HCT116 (cell line): ENCODE results near the gene CNTNAP2. TPM values are rescaled to one million over a fixed set of nuclear protein-coding genes. Genes with fewer than 3 reads are reported as not detected.

Experiments used
- ATAC-seq: fragments of 200-7000 bp; cut with Tn5 transposase; 2 replicates; pipeline ENCODE4 v1.9.1; 2020; ENCODE audit warnings: mild to moderate bottlenecking, moderate library complexity
- BruUV-seq: library from RNA; stranded (reverse); fragments of 400-500 nt; replicated peaks from 2 replicates; lab custom pipeline; 2021; lab: Mats Ljungman, UMichigan
- CTCF ChIA-PET: fragments of 300-600 bp; sonication (Branson Sonifier 250); formaldehyde crosslinking; loops from one replicate; lab custom pipeline; 2021; ENCODE audit warnings: antibody characterized with exemption; lab: Charles Lee
- POLR2A ChIA-PET: fragments of 300-600, 350-600 bp; sonication (Branson Sonifier 250); formaldehyde crosslinking; loops from one replicate; lab custom pipeline; 2021; ENCODE audit warnings: antibody characterized with exemption; lab: Charles Lee
- RAD21 ChIA-PET, 2 experiments: fragments of 300-600 bp; sonication (Branson Sonifier 250); formaldehyde crosslinking; loops; one replicate each; lab custom pipeline; 2023; ENCODE audit warnings: low total read pairs in 2 of 2; ENCODE audit not compliant: uncharacterized antibody in 2 of 2, unreplicated experiment in 2 of 2, low non-redundant PET in 1 of 2; lab: Charles Lee
- DNase-seq: peaks from one replicate; pipeline ENCODE4 v3.0.0-alpha.2; 2010; ENCODE audit warnings: low read depth, low spot score
- H2AFZ ChIP-seq: fragments of 200-600 bp; shearing (Covaris generic), sonication (generic); 2 replicates; pipeline ENCODE4 v1.6.1; 2017; ENCODE audit warnings: low read depth, mixed run types, mixed read lengths, antibody characterized with exemption, low read length; ENCODE audit not compliant: poor library complexity, severe bottlenecking
- H3K27ac ChIP-seq: 2 replicates; pipeline ENCODE4 v1.5.1; 2012; ENCODE audit warnings: low read depth, low read length
- H3K27me3 ChIP-seq: fragments of 200-600 bp; sonication (generic); 2 replicates; pipeline ENCODE4 v1.6.1; 2016; ENCODE audit warnings: mixed run types, low read length, mixed read lengths; ENCODE audit not compliant: insufficient read depth
- H3K36me3 ChIP-seq, 2 experiments: fragments of 200-500 bp in 1 of 2; fragments of 200-600 bp in 1 of 2; sonication (Bioruptor generic) in 1 of 2; sonication (generic) in 1 of 2; 2 replicates each; pipeline versions ENCODE4 v1.5.1 to v1.6.1; 2014 to 2016; ENCODE audit warnings: low read length in 2 of 2, inconsistent platforms in 1 of 2, mixed read lengths in 1 of 2, mixed run types in 1 of 2; ENCODE audit not compliant: insufficient read depth in 2 of 2, control insufficient read depth in 1 of 2
- H3K4me1 ChIP-seq, 2 experiments: fragments of 200-600 bp in 1 of 2; sonication (generic) in 1 of 2; 2 replicates each; pipeline versions ENCODE4 v1.5.1 to v1.6.1; 2012 to 2017; ENCODE audit warnings: low read length in 2 of 2, inconsistent platforms in 1 of 2, mild to moderate bottlenecking in 1 of 2, mixed read lengths in 1 of 2, mixed run types in 1 of 2, moderate library complexity in 1 of 2; ENCODE audit not compliant: insufficient read depth in 2 of 2, control insufficient read depth in 1 of 2
- H3K4me2 ChIP-seq: fragments of 200-600 bp; sonication (generic); 2 replicates; pipeline ENCODE4 v1.6.1; 2017; ENCODE audit warnings: mixed run types, low read length, mixed read lengths
- H3K4me3 ChIP-seq, 2 experiments: fragments of 200-600 bp in 1 of 2; sonication (generic) in 1 of 2; replicated peaks in 1 of 2; 2 replicates each; pipeline ENCODE4 v1.5.1; 2011 to 2016; ENCODE audit warnings: low read length in 2 of 2, control low read depth in 1 of 2, low read depth in 1 of 2, mild to moderate bottlenecking in 1 of 2, mixed read lengths in 1 of 2, mixed run types in 1 of 2
- H3K79me2 ChIP-seq: fragments of 200-600 bp; sonication (generic); 2 replicates; pipeline ENCODE4 v1.6.1; 2017; ENCODE audit warnings: mild to moderate bottlenecking, mixed run types, low read length, moderate library complexity, mixed read lengths; ENCODE audit not compliant: insufficient read depth
- H3K9ac ChIP-seq: fragments of 200-600 bp; sonication (generic); 2 replicates; pipeline ENCODE4 v1.6.1; 2016; ENCODE audit warnings: low read length, mixed read lengths
- H3K9me2 ChIP-seq: fragments of 200-600 bp; sonication (generic), shearing (Covaris generic); 2 replicates; pipeline ENCODE4 v1.6.1; 2017; ENCODE audit warnings: mixed run types, mild to moderate bottlenecking, moderate library complexity; ENCODE audit not compliant: insufficient read depth
- H3K9me3 ChIP-seq, 2 experiments: fragments of 200-500 bp in 1 of 2; fragments of 200-600 bp in 1 of 2; sonication (Bioruptor generic) in 1 of 2; sonication (generic) in 1 of 2; 2 replicates each; pipeline ENCODE4 v1.6.1; 2014 to 2017; ENCODE audit warnings: low read length in 2 of 2, mixed read lengths in 2 of 2, inconsistent platforms in 1 of 2, low read depth in 1 of 2, mild to moderate bottlenecking in 1 of 2, mixed run types in 1 of 2, moderate library complexity in 1 of 2; ENCODE audit not compliant: control insufficient read depth in 1 of 2, insufficient read depth in 1 of 2
- H4K20me1 ChIP-seq: fragments of 200-600 bp; sonication (generic), shearing (Covaris generic); 2 replicates; pipeline ENCODE4 v1.6.1; 2017; ENCODE audit warnings: mixed run types, mild to moderate bottlenecking, moderate library complexity; ENCODE audit not compliant: insufficient read depth
- ATF3 ChIP-seq: IDR thresholded peaks from 2 replicates; pipeline ENCODE4 v1.6.1; 2012
- CBX3 ChIP-seq: IDR thresholded peaks from 2 replicates; pipeline ENCODE4 v1.6.1; 2012; ENCODE audit warnings: low read depth
- EZH2 ChIP-seq: fragments of 200-600 bp; sonication (generic); IDR thresholded peaks from 2 replicates; pipeline ENCODE4 v1.6.1; 2017; ENCODE audit warnings: antibody characterized with exemption, mixed run types
- EZH2phosphoT487 ChIP-seq: fragments of 200-600 bp; IDR thresholded peaks from 2 replicates; pipeline ENCODE4 v1.6.1; 2018; ENCODE audit warnings: antibody characterized with exemption, borderline replicate concordance
- FOSL1 ChIP-seq: IDR thresholded peaks from 2 replicates; pipeline ENCODE4 v1.6.1; 2012; ENCODE audit warnings: low read depth
- JUND ChIP-seq: IDR thresholded peaks from 2 replicates; pipeline ENCODE4 v1.6.1; 2012
- POLR2AphosphoS5 ChIP-seq: IDR thresholded peaks from 2 replicates; pipeline ENCODE4 v1.6.1; 2011; ENCODE audit warnings: mild to moderate bottlenecking, low read depth, low read length, moderate library complexity
- RAD21 ChIP-seq: IDR thresholded peaks from 2 replicates; pipeline ENCODE4 v1.6.1; 2012; ENCODE audit warnings: low read depth, mild to moderate bottlenecking
- REST ChIP-seq: IDR thresholded peaks from 2 replicates; pipeline ENCODE4 v1.6.1; 2012; ENCODE audit warnings: low read depth
- SIN3A ChIP-seq: IDR thresholded peaks from 2 replicates; pipeline ENCODE4 v1.6.1; 2012; ENCODE audit warnings: low read depth
- SP1 ChIP-seq: IDR thresholded peaks from 2 replicates; pipeline ENCODE4 v1.6.1; 2012; ENCODE audit warnings: low read depth
- SRF ChIP-seq: IDR thresholded peaks from 2 replicates; pipeline ENCODE4 v1.6.1; 2012; ENCODE audit warnings: low read depth
- TCF7L2 ChIP-seq: IDR thresholded peaks from 2 replicates; pipeline ENCODE4 v1.7.0; 2011; ENCODE audit warnings: borderline replicate concordance, inconsistent platforms; ENCODE audit not compliant: insufficient read depth, insufficient read length; ENCODE audit errors: extremely low read depth
- ZFX ChIP-seq: fragments of 450-650 bp; IDR thresholded peaks from 2 replicates; pipeline ENCODE4 v1.6.1; 2017
- ZNF274 ChIP-seq: fragments of 200-500 bp; sonication (Bioruptor generic); IDR thresholded peaks from 2 replicates; pipeline ENCODE4 v1.6.1; 2014; ENCODE audit warnings: mild to moderate bottlenecking, low read depth, low read length, inconsistent platforms
- intact Hi-C: fragments of 100-400 bp; cut with micrococcal nuclease; formaldehyde crosslinking; loops from 2 replicates; pipeline ENCODE4 v1.10.0; 2022
- total RNA-seq: library from RNA; stranded (reverse); gene quantifications from one replicate; pipeline ENCODE4 v1.2.1, GENCODE V29; 2021; ENCODE audit not compliant: unreplicated experiment
- TF ChIP-seq, protein P1 (sequence below), 3 experiments: fragments of 200-600 bp in 1 of 3; sonication (generic) in 1 of 3; IDR thresholded peaks in 2 of 3; conservative IDR thresholded peaks in 1 of 3; 2 replicates each; pipeline ENCODE4 v1.5.1; 2012 to 2017; ENCODE audit warnings: low read depth in 2 of 3, low read length in 2 of 3, antibody characterized with exemption in 1 of 3, borderline replicate concordance in 1 of 3, control low read depth in 1 of 3, mild to moderate bottlenecking in 1 of 3, mixed read lengths in 1 of 3, mixed run types in 1 of 3, moderate library complexity in 1 of 3; ENCODE audit not compliant: insufficient read depth in 1 of 3

CNTNAP2 gene
- total RNA-seq, 1 experiment from 2014 or later, result 0.37 TPM

DNA sequence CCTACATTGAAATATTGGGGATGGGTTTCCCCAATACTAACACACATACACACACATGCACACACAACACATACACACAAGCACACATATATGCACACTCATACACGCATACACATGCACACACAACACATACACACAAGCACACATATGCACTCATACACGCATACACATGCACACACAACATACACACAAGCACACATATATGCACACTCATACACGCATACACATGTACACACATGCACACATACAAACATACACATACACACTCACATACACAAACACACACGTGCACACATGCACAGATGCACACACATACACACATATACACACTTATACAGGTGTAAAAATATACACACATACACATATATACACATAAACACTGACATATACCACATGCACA is 2346.6 kb downstream of the CNTNAP2 start:
- no peak overlapping the region for H2AFZ ChIP-seq
- no peaks in the 10 kb centered on the region for H3K36me3 ChIP-seq
- CTCF ChIA-PET, result no interaction called here
- H3K79me2 ChIP-seq, result no peaks in the 10 kb centered on the region
- H3K9me2 ChIP-seq, result no peaks in the 10 kb centered on the region
- H3K4me3 ChIP-seq, result no peak overlapping the region
- no peaks in the 10 kb centered on the region for H4K20me1 ChIP-seq
- no TSS peak for BruUV-seq
- POLR2A ChIA-PET, result no interaction called here
- H3K4me1 ChIP-seq, result no peaks in the 10 kb centered on the region
- RAD21 ChIA-PET, result no interaction called here
- no peak for TF ChIP-seq EZH2phosphoT487
- no peak for TF ChIP-seq EZH2
- no peak for TF ChIP-seq ATF3
- TF ChIP-seq JUND, result no peak
- TF ChIP-seq POLR2AphosphoS5, result no peak
- TF ChIP-seq FOSL1, result no peak
- no peak for TF ChIP-seq ZFX
- TF ChIP-seq SP1, result no peak
- no peak for TF ChIP-seq RAD21
- no peak for TF ChIP-seq REST
- no peak for TF ChIP-seq SIN3A
- TF ChIP-seq ZNF274, result no peak
- no peak for TF ChIP-seq SRF
- TF ChIP-seq TCF7L2, result no peak
- TF ChIP-seq, protein P1, sequence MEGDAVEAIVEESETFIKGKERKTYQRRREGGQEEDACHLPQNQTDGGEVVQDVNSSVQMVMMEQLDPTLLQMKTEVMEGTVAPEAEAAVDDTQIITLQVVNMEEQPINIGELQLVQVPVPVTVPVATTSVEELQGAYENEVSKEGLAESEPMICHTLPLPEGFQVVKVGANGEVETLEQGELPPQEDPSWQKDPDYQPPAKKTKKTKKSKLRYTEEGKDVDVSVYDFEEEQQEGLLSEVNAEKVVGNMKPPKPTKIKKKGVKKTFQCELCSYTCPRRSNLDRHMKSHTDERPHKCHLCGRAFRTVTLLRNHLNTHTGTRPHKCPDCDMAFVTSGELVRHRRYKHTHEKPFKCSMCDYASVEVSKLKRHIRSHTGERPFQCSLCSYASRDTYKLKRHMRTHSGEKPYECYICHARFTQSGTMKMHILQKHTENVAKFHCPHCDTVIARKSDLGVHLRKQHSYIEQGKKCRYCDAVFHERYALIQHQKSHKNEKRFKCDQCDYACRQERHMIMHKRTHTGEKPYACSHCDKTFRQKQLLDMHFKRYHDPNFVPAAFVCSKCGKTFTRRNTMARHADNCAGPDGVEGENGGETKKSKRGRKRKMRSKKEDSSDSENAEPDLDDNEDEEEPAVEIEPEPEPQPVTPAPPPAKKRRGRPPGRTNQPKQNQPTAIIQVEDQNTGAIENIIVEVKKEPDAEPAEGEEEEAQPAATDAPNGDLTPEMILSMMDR (IDR thresholded peaks at IDR 0.05 in 2 of 3, conservative IDR thresholded peaks at IDR 0.05 in 1 of 3; ENCODE audit: borderline replicate concordance in 1 of 3, insufficient read depth in 1 of 3, low read depth in 2 of 3, low read length in 2 of 3), result no peak
- TF ChIP-seq CBX3, result no peak
- TF ChIP-seq, all 23 proteins: peak for 0
- ATAC-seq, result no peak
- Histone ChIP-seq H3K9me3 (no peaks in the 10 kb centered on the region), H3K27ac (no peak overlapping the region), H3K4me2 (no peak overlapping the region), H3K9ac (no peak overlapping the region), H3K27me3 (no peaks in the 10 kb centered on the region)
- intact Hi-C loops, result no loop called here
- DNase-seq, result no peak
